A549 (cell line): Measurements from ENCODE around the gene TMEM119. TPM values are rescaled to one million over a fixed set of nuclear protein-coding genes. Genes with fewer than 3 reads are reported as not detected.

ENCODE experiments used
- ATAC-seq, 2 experiments: fragments of 200-7000 bp in 1 of 2; fragments of >200 bp in 1 of 2; cut with Nextera tagmentation in 1 of 2; cut with Tn5 transposase in 1 of 2; 3 replicates each; pipeline versions ENCODE4 v1.8.0 to v1.9.1; 2018 to 2020; ENCODE audit warnings: mild to moderate bottlenecking in 1 of 2, moderate library complexity in 1 of 2
- CTCF ChIA-PET: fragments of 300-600 bp; sonication (Branson Sonifier 250); formaldehyde crosslinking; extraction: SDS; loops from one replicate; lab custom pipeline; 2021; ENCODE audit warnings: antibody characterized with exemption, inconsistent platforms; lab: Yijun Ruan, JAX
- POLR2A ChIA-PET: fragments of 350-600 bp; formaldehyde crosslinking; extraction: SDS; loops from one replicate; lab custom pipeline; 2021; ENCODE audit warnings: antibody characterized with exemption, inconsistent platforms; lab: Yijun Ruan, JAX
- DNase-seq, 2 experiments: peaks; one replicate each; pipeline versions ENCODE4 v3.0.0 to v3.0.0-alpha.2; 2011 to 2016; ENCODE audit warnings: low read depth in 1 of 2, low spot score in 1 of 2
- FAIRE-seq: peaks from 2 replicates; lab custom pipeline; 2011; peaks lifted over from hg19 to GRCh38; lab: Jason Lieb, UNC
- H3K27ac ChIP-seq, 2 experiments: fragments of >200 bp; sonication (Bioruptor Twin); formaldehyde crosslinking; 3 replicates each; pipeline ENCODE4 v1.5.1; 2016 to 2017
- H3K4me1 ChIP-seq: fragments of >200 bp; sonication (Bioruptor Twin); formaldehyde crosslinking; 3 replicates; pipeline ENCODE4 v1.6.1; 2016
- H3K4me2 ChIP-seq: fragments of >200 bp; sonication (Bioruptor Twin); formaldehyde crosslinking; 3 replicates; pipeline ENCODE4 v1.6.1; 2016
- H3K4me3 ChIP-seq: fragments of >200 bp; sonication (Bioruptor Twin); formaldehyde crosslinking; 3 replicates; pipeline ENCODE4 v1.5.1; 2016
- H3K9me3 ChIP-seq: fragments of >200 bp; sonication (Bioruptor Twin); formaldehyde crosslinking; 3 replicates; pipeline ENCODE4 v1.6.1; 2016
- BHLHE40 ChIP-seq: IDR thresholded peaks from 2 replicates; pipeline ENCODE4 v1.6.1; 2012; ENCODE audit warnings: low read depth, low read length, inconsistent platforms
- EHMT2 ChIP-seq: fragments of 200-600 bp; sonication (generic); IDR thresholded peaks from 2 replicates; pipeline ENCODE4 v1.6.1; 2016; ENCODE audit warnings: antibody characterized with exemption, low read depth, mild to moderate bottlenecking, moderate library complexity
- ESRRA ChIP-seq: fragments of 150-350 bp; IDR thresholded peaks from 2 replicates; pipeline ENCODE4 v1.6.1; 2014; ENCODE audit warnings: mild to moderate bottlenecking, low read length, borderline replicate concordance
- FOSL2 ChIP-seq, 2 experiments: fragments of 450-650 bp in 1 of 2; fragments of >200 bp in 1 of 2; sonication (Bioruptor Twin) in 1 of 2; formaldehyde crosslinking; IDR thresholded peaks; 2 replicates each; pipeline versions ENCODE4 v1.5.0 to v1.6.1; 2016 to 2020; ENCODE audit warnings: mild to moderate bottlenecking in 1 of 2, moderate library complexity in 1 of 2
- HDAC2 ChIP-seq: fragments of 200-600 bp; sonication (generic); IDR thresholded peaks from 2 replicates; pipeline ENCODE4 v1.6.1; 2016
- KDM1A ChIP-seq: fragments of 200-600 bp; sonication (generic); IDR thresholded peaks from 2 replicates; pipeline ENCODE4 v1.6.1; 2016; ENCODE audit warnings: low read depth, mild to moderate bottlenecking
- RAD21 ChIP-seq, 2 experiments: fragments of >200 bp in 1 of 2; sonication (Bioruptor Twin) in 1 of 2; formaldehyde crosslinking in 1 of 2; IDR thresholded peaks in 1 of 2; conservative IDR thresholded peaks in 1 of 2; 2 replicates in 1 of 2; 3 replicates in 1 of 2; pipeline ENCODE4 v1.6.1; 2012 to 2018; ENCODE audit warnings: inconsistent platforms in 1 of 2
- RFX5 ChIP-seq: fragments of 450-650 bp; IDR thresholded peaks from 2 replicates; pipeline ENCODE4 v1.7.1; 2014; ENCODE audit warnings: antibody characterized with exemption, mild to moderate bottlenecking, moderate library complexity
- RNF2 ChIP-seq: fragments of 200-600 bp; sonication (generic); IDR thresholded peaks from 2 replicates; pipeline ENCODE4 v1.6.1; 2016; ENCODE audit warnings: low read depth, mild to moderate bottlenecking, antibody characterized with exemption, moderate library complexity, borderline replicate concordance
- SMC3 ChIP-seq: fragments of >200 bp; sonication (Bioruptor Twin); formaldehyde crosslinking; IDR thresholded peaks from 3 replicates; pipeline ENCODE4 v1.6.1; 2018; ENCODE audit warnings: inconsistent platforms
- ZNF302 ChIP-seq: fragments of 250-450 bp; sonication (Bioruptor Pico); IDR thresholded peaks from 2 replicates; pipeline ENCODE4 v1.9.0; 2021; ENCODE audit warnings: inconsistent platforms, mild to moderate bottlenecking, moderate library complexity
- ZSCAN20 ChIP-seq: fragments of 250-450 bp; sonication (Bioruptor Pico); IDR thresholded peaks from 2 replicates; pipeline ENCODE4 v1.8.0; 2022; ENCODE audit warnings: mild to moderate bottlenecking, moderate library complexity
- WGBS: methylation state at CpG from one replicate; pipeline ENCODE4 v1.1.6; 2017; ENCODE audit errors: missing lambda C conversion rate; 5-methylcytosine and 5-hydroxymethylcytosine counted together
- polyA plus RNA-seq, 4 experiments: library from polyadenylated mRNA; depleted of rRNA in 3 of 4; stranded (reverse); fragments of >200 nt; fragmentation: RNase III in 1 of 4; extraction: RNeasy Plus Mini Kit Qiagen cat#74134 plus additional on column Dnase treatment in 1 of 4; gene quantifications; 2 replicates in 3 of 4; 3 replicates in 1 of 4; pipeline ENCODE4 v1.2.3, GENCODE V29; 2011 to 2017
- TF ChIP-seq, protein P1 (sequence below): IDR thresholded peaks from 2 replicates; pipeline ENCODE4 v1.6.1; 2012

The TMEM119 gene
- polyA plus RNA-seq, 2 of the 4 experiments (the other 2 are of a cell fraction), result not detected

DNA sequence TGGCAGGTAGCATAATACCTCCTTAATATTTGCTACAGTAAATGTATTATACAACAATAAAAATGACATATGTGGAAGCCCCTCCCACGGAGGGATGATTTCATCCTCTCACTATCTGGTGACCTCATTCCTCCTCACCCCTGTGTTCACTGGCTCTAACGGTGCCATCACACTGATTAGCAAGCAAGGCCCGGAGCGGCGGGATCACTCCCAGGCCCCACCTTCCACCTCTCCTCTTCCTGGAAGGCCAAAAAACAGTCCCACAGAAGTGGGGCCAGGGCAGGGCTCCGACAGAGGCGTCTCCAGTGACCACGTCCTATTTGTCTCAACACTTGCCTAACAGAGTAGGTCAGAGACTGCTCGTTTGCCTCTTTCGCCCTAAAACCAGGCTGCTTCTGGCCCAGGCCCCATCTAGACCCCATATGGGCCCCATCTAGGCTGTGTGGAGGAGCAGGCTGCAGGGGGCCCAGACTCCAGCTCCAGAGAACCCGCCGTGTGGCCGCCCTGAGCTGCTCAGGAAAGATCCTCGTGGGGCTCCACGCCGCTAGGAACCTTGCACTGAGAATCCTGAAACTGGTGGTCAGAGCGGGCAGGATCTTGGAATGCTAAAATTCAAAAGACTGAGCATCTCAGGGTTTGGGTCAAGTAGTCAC lies 32.1 kb upstream of the TMEM119 start:
- H3K9me3 ChIP-seq, result no peaks in the 10 kb centered on the region
- ChIA-PET POLR2A (no interaction called here), CTCF (interaction anchor here (1.0 to 17.1 kb wide), 3 partner anchors 11 to 463 kb away, joined by 4 to 178 read pairs (median 8); no protein-coding TSS in a partner anchor)
- peak overlapping the region; percentile 43 to 85 for H3K27ac ChIP-seq
- H3K4me3 ChIP-seq, result no peak overlapping the region
- peak; percentile 58 to 60; a peak in 5 of 6 replicates for ATAC-seq
- H3K4me2 ChIP-seq, result peak overlapping the region; percentile 61
- H3K4me1 ChIP-seq, result peaks cover 43% of the 10 kb centered on the region
- DNase-seq, result peak in 1 of 2 experiments; percentile 58
- TF ChIP-seq ZSCAN20 (no peak), RFX5 (0 out of 2 replicates have a peak, but pooled peaks have one; percentile 31)
- WGBS, result 69% methylated on average over 16 of the region's 17 CpGs
- FAIRE-seq, result no peak

- no peaks in the 10 kb centered on the region for H3K9me3 ChIP-seq
- H3K4me2 ChIP-seq, result peak overlapping the region; percentile 61
- no peak for TF ChIP-seq RAD21 (conservative IDR thresholded peaks at IDR 0.05 in 1 of 2, IDR thresholded peaks at IDR 0.05 in 1 of 2)
- no peak for TF ChIP-seq SMC3
- TF ChIP-seq, protein P1, sequence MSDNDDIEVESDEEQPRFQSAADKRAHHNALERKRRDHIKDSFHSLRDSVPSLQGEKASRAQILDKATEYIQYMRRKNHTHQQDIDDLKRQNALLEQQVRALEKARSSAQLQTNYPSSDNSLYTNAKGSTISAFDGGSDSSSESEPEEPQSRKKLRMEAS, result no peak
- TF ChIP-seq HDAC2, result no peak
- TF ChIP-seq RNF2, result no peak
- DNase-seq (no peak), ATAC-seq (no peak), FAIRE-seq (no peak)
- H3K4me1 ChIP-seq, result peaks cover 38% of the 10 kb centered on the region
- no peak overlapping the region for H3K4me3 ChIP-seq
- WGBS, result 96% methylated on average over 5 of the region's 5 CpGs
- peak overlapping the region; percentile 59 to 85; a peak in 5 of 6 replicates for H3K27ac ChIP-seq
- ChIA-PET POLR2A (no interaction called here), CTCF (interaction anchor here (1.0 to 17.1 kb wide), 4 partner anchors 11 to 463 kb away, joined by 4 to 178 read pairs (median 6); no protein-coding TSS in a partner anchor)
Measured at GRCh38 chr12:108629151-108629550, 31.3 kb upstream of the TMEM119 start.

GRCh38 chr12:108627134-108627920 lies 29.4 kb upstream of the TMEM119 start:
- ChIA-PET POLR2A (no interaction called here), CTCF (interaction anchor here (1.1 to 17.1 kb wide), 6 partner anchors 9 to 176 kb away, joined by 3 to 178 read pairs (median 4); no protein-coding TSS in a partner anchor)
- Histone ChIP-seq H3K4me2 (no peak overlapping the region), H3K4me3 (no peak overlapping the region), H3K4me1 (peaks cover 33% of the 10 kb centered on the region), H3K27ac (peak overlapping the region in 1 of 2 experiments; percentile 85; a peak in 3 of 6 replicates), H3K9me3 (no peaks in the 10 kb centered on the region)
- TF ChIP-seq, protein P1, result no peak
- TF ChIP-seq ZNF302 (CRISPR knock-in tag), result no peak
- TF ChIP-seq ZSCAN20, result no peak
- no peak for TF ChIP-seq FOSL2 (IDR thresholded peaks at IDR 0.05)
- no peak for TF ChIP-seq FOSL2 (CRISPR knock-in tag; IDR thresholded peaks at IDR 0.05)
- TF ChIP-seq EHMT2, result no peak
- no peak for TF ChIP-seq RAD21 (conservative IDR thresholded peaks at IDR 0.05 in 1 of 2, IDR thresholded peaks at IDR 0.05 in 1 of 2)
- no peak for TF ChIP-seq KDM1A
- TF ChIP-seq BHLHE40, result no peak
- ATAC-seq, result no peak
- FAIRE-seq, result no peak
- DNase-seq, result no peak
- WGBS, result 90% methylated on average over 8 of the region's 8 CpGs

DNA sequence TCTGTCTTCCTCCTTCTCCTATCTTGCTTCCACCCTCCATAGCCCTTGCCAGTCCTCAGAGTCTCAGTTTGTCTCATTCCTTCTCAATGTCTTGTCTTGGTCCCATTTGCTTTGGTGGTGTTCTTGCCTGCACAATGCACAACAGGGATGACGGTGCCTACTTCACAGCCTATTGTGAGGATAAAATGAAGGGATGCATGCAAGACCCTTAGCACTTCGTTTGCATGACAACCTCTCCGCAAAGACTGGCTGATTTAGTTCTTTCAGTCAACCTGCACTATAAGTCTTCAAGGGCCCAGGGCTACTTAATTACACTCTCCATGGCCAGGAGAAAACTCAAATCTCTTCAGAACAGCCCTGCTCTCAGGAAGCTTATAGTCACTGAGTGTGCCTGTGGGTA lies 27.3 kb upstream of the TMEM119 start:
- CTCF ChIA-PET, result no interaction called here
- no peak for ATAC-seq
- Histone ChIP-seq H3K4me2 (no peak overlapping the region), H3K4me3 (no peak overlapping the region), H3K27ac (no peak overlapping the region), H3K9me3 (no peaks in the 10 kb centered on the region), H3K4me1 (peaks cover 23% of the 10 kb centered on the region)
- no peak for TF ChIP-seq KDM1A
- no peak for TF ChIP-seq ESRRA
- TF ChIP-seq BHLHE40, result no peak
- 64% methylated on average over 3 of the region's 3 CpGs for WGBS
- POLR2A ChIA-PET, result no interaction called here
- FAIRE-seq, result no peak
- no peak for DNase-seq
